Stimulated activated CD4-positive, alpha-beta T cell treated with anti-CD3 and anti-CD28 coated beads, Interleukin-4, amount 100 ng/mL, for 4 hours (primary cell): Measurements from ENCODE around the gene PC.

ENCODE experiments used
- DNase-seq, 2 experiments: peaks; one replicate each; pipeline ENCODE4 v3.0.0-alpha.2; 2020

PC gene

GRCh38 chr11:66907751-66908630 lies 50.2 kb downstream of the PC start:
- no peak for DNase-seq

- DNase-seq: no peak
These were observed 52.0 kb downstream of the PC start for GRCh38 chr11:66906061-66906733.

GRCh38 chr11:66905631-66906030 lies 52.6 kb downstream of the PC start:
- no peak for DNase-seq

- DNase-seq: no peak
These were observed 53.1 kb downstream of the PC start for GRCh38 chr11:66904981-66905521.

GRCh38 chr11:66904561-66904960 lies 53.6 kb downstream of the PC start:
- no peak for DNase-seq

GRCh38 chr11:66904055-66904454 lies 54.1 kb downstream of the PC start:
- no peak for DNase-seq

GRCh38 chr11:66902486-66903177 lies 55.6 kb downstream of the PC start:
- DNase-seq: no peak

GRCh38 chr11:66901964-66902390 lies 56.2 kb downstream of the PC start:
- DNase-seq: no peak

GRCh38 chr11:66894141-66894540 lies 64.0 kb downstream of the PC start:
- DNase-seq: no peak

GRCh38 chr11:66892911-66893310 lies 65.3 kb downstream of the PC start:
- no peak for DNase-seq

GRCh38 chr11:66891851-66892660 lies 66.1 kb downstream of the PC start:
- DNase-seq: peak; percentile 18 to 53

GRCh38 chr11:66889960-66890359 lies 68.2 kb downstream of the PC start:
- no peak for DNase-seq

GRCh38 chr11:66888282-66888681 lies 69.9 kb downstream of the PC start:
- DNase-seq: no peak

GRCh38 chr11:66887526-66887925 lies 70.7 kb downstream of the PC start:
- DNase-seq: no peak

GRCh38 chr11:66886671-66887221 lies 71.4 kb downstream of the PC start:
- DNase-seq: no peak

- no peak for DNase-seq
These were observed 72.2 kb downstream of the PC start for GRCh38 chr11:66885950-66886440.

GRCh38 chr11:66885469-66885868 lies 72.7 kb downstream of the PC start:
- DNase-seq: no peak

- DNase-seq: no peak
These were observed 73.7 kb downstream of the PC start for GRCh38 chr11:66884443-66884842.

GRCh38 chr11:66883016-66883965 lies 74.9 kb downstream of the PC start:
- peak; percentile 48 to 65 for DNase-seq

- no peak for DNase-seq
These were observed 75.6 kb downstream of the PC start for GRCh38 chr11:66882561-66883015.
